Measurements from ENCODE around the gene MARCHF2.
"Not testable (repeated sequence)": the region's sequence is repeated elsewhere in the genome, so short reads cannot be mapped to it uniquely, and the experiment has no call there.

Gene MARCHF2

DNA sequence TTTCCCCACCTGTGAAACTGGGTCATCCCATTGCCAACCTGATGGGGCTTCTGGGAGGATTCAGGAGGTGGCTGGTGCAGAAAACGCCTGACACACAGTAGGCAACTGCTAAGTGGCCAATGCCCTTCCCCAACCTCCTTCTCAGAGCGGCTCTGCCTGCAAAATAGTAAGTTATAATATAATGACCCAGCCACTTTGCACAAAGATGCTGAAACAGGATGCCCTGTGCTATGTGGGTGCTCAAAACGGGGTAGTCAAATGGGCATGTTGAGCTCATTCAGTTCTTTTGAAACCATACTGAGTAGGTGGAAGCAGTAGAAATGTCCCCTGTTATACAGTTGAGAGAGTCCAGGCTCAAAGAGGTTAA, 507 bp downstream of the MARCHF2 start:
- no peak for DNase-seq

DNA sequence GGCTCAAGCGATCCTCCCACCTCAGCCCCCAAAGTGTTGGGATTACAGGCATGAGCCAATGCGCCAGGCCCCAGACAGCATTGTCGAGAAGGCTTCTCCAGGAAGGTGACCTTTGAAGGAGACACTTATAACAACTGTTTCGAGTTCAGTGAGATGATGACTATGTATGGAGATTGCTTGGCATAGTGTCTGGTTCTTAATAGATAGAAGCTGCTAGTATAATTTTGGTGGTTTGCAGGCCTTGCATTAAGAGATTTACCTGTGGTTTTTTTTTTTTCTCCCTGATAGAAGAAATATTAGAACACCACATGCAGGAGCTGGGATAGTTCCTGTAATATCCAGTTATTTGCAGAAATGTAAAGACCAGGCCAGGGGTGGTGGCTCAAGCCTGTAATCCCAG, 3.7 kb downstream of the MARCHF2 start:
- DNase-seq, result no peak

DNA sequence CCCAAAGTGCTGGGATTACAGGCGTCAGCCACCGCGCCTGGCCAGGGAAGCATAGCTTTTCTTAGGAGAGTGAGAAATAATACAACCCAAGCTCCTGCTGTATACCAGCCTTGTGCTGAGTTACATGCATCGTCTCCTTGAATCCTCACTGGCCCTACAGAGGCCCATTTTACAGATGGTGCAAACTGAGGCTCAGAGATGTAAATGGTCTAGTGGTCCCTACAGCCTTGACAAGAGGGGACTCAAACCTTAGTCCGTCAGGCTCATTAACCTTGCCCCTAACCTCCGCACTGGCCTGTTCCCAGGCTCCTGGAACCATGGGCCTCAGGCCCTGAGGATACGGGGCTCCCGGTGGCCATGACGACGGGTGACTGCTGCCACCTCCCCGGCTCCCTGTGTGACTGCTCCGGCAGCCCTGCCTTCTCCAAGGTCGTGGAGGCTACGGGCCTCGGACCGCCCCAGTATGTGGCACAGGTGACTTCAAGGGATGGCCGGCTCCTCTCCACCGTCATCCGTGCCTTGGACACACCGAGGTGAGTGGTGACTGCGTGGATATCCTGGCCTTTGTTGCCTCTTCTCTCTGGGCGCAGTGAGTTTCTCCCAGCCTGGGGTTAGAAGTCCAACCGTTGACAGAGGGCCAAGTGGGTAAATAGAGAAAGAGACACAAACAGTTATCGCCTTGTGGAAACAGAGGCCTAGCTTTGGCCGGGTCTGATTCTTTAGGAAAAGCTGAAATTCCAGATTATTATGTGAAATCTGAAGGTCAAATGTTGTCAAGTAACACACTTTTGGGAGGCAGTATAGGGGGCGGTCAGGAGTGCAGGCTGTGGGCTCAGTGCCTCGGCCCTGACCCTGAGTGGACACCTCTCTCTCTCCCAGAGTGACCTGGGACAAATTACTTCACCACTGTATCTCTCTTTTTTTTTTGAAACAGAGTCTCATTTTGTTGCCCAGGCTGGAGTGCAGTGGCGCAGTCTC, 8.7 kb downstream of the MARCHF2 start:
- no peak for DNase-seq

DNA sequence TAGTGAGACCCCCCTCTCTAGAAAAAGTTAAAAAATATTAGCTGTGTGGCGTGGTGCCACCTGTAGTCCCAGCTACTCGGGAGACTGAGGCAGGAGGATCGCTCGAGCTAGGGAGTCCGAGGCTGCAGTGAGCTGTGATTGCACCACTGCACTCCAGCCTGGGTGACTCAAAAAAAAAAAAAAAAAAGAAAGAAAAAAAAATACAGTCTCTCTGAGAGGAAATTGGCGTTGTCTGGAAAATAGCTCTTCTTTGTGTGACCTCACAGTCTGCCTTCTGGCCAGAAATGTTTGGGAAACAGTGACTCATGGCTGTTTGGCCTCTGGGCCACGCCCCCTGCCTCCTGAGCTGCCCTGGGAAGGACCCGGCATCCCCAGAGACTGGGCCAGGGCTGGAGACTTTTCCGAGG, 10.7 kb downstream of the MARCHF2 start:
- peak; percentile 91 for DNase-seq

DNA sequence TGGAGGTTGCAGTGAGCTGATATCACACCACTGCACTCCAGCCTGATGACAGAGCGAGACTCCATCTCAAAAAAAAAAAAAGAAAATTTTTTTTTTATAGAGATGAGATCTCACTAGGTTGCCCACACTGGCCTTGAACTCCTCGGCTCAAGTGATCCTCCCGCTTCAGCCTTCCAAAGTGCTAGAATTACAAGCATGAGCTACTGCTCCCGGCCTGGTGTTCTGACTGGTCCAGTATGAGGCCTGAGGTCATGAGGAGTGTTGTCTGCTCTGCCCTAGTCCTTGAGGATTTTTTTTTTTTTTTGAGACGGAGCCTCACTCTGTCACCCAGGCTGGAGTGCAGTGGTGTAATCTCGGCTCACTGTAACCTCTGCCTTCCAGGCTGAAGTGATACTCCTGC, 12.2 kb downstream of the MARCHF2 start:
- DNase-seq, result not testable (repeated sequence)

DNA sequence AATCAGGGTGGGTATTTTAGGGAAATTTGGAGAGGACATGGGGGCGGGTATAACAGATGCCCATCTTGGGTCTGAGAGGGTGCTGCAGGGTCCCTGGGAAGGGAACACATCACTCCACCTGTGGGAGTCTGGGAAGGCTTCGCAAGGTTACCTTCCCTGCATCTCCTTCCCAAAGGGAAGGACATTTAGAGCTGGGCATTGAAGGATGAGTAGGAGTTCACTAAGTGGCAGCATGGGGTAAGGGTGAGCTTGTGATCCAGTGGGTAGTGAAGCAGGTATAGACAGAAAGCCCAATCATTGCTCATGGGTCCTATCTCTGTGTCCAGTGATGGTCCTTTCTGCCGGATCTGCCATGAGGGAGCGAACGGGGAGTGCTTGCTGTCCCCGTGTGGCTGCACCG, 13.2 kb downstream of the MARCHF2 start:
- no peak for DNase-seq

DNA sequence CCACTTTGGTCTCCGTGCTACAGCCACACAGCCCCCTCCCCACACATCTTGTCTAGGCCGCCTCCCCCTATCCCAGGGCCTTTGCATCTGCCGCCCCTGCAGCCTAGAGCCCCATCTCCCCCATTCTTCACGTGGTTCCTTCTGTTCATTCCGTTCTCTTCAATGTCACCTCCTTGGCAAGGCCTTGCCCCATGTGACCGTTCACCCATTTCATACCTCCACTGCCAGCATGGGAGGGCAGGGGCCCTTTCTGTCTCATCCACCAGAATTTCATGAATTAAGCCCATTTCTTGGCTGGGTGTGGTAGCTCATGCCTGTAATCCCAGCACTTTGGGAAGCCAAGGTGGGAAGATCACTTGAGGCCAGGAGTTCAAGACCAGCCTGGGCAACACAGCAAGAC, 15.9 kb downstream of the MARCHF2 start:
- DNase-seq, result no peak

DNA sequence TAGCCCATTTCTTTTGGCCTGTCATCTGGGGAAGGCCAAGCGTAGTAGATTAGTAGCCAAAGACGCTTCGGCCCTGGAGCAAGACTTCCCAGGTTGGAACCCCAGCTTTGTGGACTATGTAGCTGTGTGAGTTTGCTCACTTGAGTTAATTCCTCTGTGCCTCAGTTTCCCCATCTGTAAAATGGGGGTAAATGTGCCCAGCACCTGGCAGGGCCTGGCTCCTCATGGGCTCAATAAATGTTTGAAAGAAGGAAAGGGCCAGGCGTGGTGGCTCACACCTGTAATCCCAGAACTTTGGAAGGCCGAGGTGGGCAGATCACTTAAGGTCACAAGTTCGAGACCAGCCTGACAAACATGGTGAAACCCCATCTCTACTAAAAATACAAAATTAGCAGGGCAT, 16.7 kb downstream of the MARCHF2 start:
- no peak for DNase-seq

DNA sequence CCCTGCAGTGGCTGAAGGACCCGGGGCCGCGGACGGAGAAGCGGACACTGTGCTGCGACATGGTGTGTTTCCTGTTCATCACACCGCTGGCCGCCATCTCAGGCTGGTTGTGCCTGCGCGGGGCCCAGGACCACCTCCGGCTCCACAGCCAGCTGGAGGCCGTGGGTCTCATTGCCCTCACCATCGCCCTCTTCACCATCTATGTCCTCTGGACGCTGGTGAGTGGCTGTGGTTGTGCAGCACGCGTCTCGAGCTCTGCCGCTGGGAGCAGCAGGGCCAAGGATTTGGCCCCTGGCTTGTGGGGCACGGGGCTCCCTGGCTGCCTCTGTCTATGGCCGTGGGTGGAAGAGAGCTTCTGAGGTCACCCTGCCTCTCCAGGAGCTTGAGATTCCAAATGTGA, 17.5 kb downstream of the MARCHF2 start:
- DNase-seq, result no peak

DNA sequence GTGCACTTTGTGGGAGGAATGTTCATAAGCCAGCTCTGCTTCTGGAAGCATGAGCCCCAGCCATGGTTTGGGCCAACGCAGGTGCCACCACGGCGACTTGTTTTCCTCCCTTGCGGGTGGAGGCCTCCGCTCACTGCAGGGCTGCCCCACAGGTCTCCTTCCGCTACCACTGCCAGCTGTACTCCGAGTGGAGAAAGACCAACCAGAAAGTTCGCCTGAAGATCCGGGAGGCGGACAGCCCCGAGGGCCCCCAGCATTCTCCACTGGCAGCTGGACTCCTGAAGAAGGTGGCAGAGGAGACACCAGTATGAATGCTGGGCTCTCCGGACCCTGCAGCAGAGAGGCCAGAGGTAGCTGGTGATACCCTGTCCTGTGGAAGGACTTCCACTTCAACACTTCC, 25.1 kb downstream of the MARCHF2 start:
- no peak for DNase-seq

DNA sequence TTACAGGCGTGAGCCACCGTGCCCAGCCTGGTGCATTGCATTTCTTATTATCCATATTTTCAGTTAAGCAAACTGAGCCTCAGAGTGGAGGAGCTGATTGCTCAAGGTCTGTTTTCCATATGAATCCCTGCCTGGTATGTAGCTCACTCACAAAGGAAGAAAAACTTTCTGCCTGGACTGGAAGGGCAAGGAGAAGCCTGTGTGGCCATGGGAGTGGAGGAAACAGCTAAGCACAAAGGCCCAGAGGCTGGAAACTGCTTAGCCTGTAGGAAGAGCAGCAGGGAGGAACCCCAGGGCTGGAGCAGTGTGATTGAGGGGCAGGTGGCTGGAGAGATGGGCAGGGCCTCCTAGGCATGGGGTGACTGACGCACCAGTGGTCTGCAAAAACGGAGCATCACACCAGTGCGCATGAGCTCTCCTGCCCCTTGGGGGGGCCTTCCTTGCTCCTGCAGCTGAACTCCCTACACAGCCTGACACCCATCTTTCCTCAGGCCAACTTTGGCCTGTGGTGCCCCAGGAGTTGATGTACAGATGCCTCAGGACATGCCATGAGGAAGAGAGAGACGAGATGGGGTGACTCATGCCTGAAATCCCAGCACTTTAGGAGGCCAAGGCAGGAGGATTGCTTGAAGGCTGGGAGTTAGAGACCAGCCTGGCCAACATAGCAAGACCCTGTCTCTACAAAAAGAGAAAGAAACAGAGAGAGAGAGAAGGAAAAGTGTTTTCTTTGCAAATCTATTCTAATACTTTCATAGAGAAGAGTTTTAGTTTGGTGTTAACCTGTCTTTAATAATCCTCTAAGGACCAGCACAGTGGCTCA, 28.8 kb downstream of the MARCHF2 start:
- no peak for DNase-seq

DNA sequence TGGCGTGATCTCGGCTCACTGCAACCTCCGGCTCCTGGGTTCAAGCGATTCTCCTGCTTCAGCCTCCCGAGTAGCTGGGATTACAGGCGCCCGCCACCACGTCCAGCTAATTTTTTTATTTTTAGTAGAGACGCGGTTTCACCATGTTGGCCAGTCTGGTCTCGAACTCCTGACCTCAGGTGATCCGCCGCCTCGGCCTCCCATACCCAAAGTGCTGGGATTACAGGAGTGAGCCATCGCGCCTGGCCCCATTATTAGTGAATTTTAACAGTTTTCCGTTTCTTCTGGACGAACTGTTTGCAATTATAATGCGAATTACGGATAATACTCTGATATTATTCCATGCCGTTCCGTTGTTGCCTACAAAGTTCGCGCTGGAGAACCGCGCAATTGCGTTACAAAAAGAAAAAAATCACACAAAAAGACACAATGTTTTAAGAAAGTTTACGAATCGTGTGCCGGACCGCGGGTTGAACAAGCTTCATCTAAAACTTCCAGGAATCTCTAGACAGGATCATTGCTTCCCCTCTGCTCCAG, 31.1 kb downstream of the MARCHF2 start:
- DNase-seq, result not testable (repeated sequence)

DNA sequence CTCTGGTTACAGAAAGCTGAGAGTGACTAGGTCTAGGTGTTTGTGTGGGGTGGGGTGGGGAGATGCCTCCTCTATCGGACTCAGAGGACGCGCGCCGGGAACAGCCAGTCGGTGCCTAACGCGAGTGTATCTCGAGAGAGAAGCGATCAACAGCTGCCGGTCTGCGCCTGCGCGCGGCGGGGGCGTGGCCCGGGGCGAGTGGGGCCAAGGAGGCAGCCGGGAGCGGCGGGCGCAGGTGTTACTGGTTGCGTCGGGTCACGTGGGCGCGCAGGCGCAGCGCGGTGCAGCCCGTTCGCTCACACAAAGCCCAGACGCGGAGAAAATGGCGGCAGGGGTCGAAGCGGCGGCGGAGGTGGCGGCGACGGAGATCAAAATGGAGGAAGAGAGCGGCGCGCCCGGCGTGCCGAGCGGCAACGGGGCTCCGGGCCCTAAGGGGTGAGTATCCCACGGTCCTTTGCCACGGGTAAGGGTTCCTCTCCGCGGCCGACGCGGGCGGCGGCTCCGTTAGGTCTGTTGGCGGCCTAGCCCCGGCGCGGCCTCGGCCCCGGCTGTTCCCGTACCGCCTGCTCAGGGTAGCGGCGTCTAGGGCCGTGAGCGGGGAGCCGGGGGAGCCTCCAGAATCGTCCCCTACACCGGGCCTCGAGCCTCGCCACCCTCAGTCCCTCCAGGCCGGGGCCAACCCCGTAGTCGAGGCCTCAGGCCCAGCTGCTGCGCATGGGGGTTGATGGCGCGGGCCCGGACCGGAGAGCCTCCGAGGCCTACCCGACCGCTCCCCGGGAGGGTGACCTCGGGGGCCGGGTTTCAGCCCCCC, 31.8 kb downstream of the MARCHF2 start, which contains the start of gene HNRNPM:
TSS of gene HNRNPM (plus strand) at position 299 of the 811 bp plus-strand sequence. CDS start at position 323, 24 bp downstream.
- peak; percentile 96 for DNase-seq

DNA sequence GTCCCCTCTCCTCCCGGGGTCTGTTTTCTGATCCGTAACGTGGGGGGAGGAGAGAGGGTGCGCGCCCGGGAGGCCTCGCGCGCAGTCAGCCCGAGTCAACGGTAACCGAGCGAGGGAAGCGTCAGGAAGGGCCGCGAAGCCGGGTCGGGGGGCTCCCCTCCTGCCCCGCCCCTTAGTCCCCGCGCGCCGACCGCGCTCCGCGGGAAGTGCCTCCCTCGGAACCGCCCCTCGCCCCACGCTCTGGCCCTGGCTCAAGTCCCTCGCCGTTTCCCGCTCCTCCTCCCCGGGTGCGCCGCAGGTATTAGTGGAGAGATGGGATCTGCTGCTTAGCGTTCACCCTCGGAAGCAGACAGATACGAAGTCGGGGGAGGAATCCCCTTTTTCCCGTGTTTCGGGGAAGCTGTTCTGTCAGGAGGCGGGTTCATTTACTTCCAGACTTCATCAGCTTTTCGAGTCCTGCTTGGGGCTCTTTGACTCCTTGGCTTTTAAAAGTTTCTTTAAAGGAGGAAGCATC, 32.4 kb downstream of the MARCHF2 start:
- DNase-seq, result peak; percentile 43

DNA sequence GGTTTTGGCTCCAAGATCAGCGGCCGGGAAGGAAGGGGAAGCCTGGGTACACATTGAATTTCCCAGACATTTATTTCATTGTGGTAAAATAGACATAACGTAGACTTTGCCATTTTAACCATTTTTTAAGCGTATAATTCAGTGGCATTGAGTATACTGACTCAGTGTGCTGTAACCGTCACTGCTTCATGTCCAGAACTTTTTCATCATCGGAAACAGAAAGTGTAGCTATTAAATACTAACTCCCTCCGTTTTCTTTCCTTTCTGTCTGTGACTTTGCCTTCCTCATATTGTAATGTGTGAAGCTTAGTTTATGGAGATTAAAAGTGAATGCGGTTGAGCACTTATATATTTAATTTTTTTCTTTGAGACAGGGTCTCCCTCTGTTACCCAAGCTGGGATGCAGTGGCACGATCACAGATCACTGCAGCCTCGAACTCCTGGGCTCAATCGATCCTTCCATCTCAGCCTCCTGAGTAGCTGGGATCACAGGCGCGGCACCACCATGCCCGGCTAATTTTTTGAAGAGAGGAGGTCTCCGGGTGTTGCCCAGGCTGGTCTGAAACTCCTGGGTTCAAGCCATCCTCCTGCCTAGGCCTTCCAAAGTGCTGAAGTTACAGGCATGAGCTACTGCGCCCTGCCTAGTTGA, 33.1 kb downstream of the MARCHF2 start:
- DNase-seq, result no peak

DNA sequence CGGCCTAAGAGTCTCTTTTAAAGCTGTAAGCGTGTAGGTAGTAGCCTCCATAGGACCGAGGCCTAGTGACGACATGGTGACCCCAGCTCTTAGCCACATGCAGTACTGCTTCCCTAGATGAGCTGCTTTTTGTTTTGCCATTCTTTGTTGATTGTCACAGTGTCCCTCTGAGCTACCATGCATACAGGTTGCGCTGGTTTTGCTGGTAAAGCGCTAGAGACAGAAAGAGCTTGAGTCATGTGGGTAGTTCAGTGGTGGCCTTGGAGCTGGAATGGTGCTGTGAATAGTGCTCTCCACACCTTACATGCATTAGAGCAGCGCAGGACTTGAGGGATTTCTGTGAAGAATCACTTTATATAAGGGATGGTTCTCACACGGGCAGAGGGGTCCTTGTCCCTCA, 36.7 kb downstream of the MARCHF2 start:
- DNase-seq, result no peak

DNA sequence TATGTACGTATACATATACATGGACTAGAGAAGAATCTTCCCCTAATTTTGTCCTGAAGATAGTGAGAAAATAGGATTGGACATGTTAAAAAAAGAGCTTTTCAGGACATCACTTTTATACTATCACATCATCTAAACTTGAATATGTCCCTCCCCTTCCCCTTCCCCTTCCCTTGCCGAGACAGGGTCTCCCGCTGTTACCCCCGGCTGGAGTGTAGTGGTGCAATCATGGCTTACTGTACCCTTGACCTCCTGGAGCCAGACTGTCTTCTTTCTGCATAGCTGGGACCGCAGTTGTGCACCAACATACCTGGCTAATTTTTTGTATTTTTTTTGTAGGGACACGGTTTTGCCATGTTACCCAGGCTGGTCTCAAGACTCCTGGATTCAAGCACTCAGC, 38.3 kb downstream of the MARCHF2 start:
- no peak for DNase-seq

DNA sequence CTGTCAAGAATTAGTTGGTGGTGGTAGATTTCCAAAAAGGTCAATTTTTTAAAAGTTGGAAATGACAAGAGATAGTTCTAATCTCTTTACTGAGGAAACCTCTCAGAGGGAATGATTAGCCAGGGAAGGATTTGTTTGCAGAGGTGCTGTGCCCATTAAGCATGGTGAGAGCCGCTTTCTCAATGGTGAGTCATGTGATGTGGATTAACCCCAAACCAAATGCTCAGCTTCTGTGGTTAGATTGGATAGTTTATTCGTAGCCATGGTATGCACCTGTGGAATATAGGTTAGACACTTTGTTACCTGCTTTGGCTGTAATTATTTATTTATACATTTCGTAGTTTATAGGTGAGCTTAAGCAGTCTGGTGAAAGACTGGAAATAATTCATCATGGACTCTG, 38.8 kb downstream of the MARCHF2 start:
- DNase-seq, result peak; percentile 73

DNA sequence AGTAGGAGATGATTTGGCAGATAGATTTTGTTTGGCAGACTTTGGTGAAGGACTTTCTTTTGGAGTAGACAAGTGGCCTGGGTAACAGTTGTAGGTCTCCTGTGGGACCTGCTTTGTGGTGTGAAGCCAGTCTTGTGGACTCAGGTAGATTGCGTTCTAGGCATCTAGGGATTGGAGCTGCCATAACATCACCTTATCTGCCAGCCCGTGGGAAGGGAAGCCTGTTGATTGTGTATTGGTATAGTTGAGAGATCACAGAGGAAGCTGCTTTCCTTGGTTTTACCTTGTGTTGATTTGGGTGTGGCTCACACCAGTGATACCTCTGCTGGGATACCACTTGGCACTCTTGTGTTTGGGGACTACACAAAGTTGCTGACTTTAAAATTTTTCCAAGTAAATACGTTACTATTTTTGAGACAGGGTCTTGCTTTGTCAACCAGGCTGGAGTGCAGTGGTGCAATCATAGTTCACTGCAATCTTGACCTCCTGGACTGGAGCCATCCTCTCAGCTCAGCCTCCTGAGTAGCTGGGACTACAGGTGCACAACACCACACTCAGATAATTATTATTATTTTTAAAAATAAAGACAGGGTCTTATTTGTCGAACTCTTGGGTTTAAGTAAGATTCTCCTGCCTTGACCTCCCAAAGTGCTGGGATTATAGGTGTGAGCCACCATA, 39.5 kb downstream of the MARCHF2 start:
- no peak for DNase-seq

DNA sequence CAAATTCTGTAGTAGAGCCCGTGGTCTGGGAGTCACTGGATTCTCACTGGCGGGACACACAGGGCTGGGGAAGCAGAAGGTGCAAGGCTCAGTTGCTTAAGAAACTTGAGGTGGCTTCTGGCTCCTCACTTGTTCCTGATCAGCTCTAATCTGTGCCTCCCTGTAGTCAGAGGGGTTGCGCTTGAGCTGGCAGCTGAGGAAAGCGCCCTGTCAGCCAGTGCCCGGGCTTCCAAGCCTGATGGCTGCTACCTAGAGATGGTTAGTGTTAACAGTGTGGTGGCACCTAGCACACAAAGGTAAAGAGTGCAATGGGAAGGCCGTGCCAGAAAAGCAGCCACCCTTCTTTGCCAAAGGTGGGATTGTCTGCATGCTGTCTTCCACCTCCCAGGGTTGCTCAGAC, 40.5 kb downstream of the MARCHF2 start:
- DNase-seq, result no peak

DNA sequence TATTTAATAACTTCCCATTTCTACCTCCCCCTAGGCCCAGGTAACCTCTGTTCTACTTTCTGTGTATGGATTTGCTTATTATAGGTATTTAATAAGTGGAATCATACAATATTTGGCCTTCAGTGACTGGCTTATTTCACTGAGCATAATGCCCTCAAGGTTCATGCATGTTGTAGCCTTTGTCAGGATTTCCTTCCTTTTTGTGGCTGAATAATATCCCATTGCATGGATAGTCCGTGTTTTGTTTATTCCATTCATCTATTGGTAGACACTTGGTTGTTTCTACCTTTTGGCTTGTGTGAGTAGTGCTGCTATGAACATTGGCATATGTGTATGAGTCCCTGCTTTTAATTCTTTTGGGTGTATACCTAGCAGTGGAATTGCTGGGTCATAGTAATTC, 41.1 kb downstream of the MARCHF2 start:
- DNase-seq, result no peak
